Effector memory CD4-positive, alpha-beta T cell (primary cell): ENCODE measurements around the gene DHX8.

ENCODE experiments used
- DNase-seq, 3 donors: peaks; one replicate each; pipeline ENCODE4 v3.0.0-alpha.2; 2020
- H3K27ac ChIP-seq: 2 replicates; pipeline ENCODE4 v1.7.0; 2013; ENCODE audit warnings: mild to moderate bottlenecking, low read length, moderate library complexity; ENCODE audit not compliant: insufficient read depth, poor library complexity, severe bottlenecking
- H3K27me3 ChIP-seq: replicated peaks from 2 replicates; pipeline ENCODE4 v1.7.0; 2013; ENCODE audit warnings: mild to moderate bottlenecking, low read length; ENCODE audit not compliant: insufficient read depth, control insufficient read depth, poor library complexity, severe bottlenecking
- H3K36me3 ChIP-seq: 2 replicates; pipeline ENCODE4 v1.7.0; 2013; ENCODE audit warnings: mild to moderate bottlenecking, low read length, moderate library complexity; ENCODE audit not compliant: control insufficient read depth, insufficient read depth
- H3K4me1 ChIP-seq: 2 replicates; pipeline ENCODE4 v1.7.0; 2013; ENCODE audit warnings: low read length, mild to moderate bottlenecking; ENCODE audit not compliant: control insufficient read depth, insufficient read depth, poor library complexity, severe bottlenecking
- H3K4me3 ChIP-seq: 2 replicates; pipeline ENCODE4 v1.7.0; 2013; ENCODE audit warnings: low read length, low read depth, mild to moderate bottlenecking; ENCODE audit not compliant: insufficient read depth, poor library complexity, severe bottlenecking
- H3K9me3 ChIP-seq: 2 replicates; pipeline ENCODE4 v1.7.0; 2013; ENCODE audit warnings: mild to moderate bottlenecking, low read length, moderate library complexity; ENCODE audit not compliant: control insufficient read depth

DHX8 gene

DNA sequence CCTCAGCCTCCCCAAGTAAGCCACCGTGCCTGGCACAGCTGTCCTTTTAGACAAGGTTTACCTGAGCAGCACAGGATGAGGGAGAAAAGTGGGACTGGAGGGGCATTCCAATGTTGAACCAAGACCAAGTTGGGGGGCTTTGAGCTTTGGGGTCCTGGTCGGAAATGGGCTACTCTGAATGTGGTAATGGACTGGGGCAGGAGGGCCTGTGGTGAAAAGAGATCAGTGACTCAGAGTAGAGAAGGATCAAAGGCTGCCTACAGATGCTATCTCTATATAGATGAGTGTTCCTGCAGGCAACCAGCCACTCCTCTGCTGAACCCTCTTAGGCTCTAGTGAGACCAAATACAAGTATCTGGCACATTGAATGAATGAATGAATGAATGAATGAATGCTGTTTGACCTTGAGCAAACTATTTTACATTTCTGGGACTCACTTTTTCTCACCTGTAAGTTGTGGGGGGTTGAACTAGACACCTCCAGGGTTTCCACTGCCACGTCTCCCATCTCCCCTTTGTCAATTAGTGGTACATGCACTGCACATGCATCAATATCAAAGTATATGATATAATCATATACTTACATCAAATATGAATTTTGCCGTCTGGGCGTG is 88.7 kb downstream of the DHX8 start:
- no peaks in the 10 kb centered on the region for H3K4me1 ChIP-seq
- H3K4me3 ChIP-seq = no peak overlapping the region

DNA sequence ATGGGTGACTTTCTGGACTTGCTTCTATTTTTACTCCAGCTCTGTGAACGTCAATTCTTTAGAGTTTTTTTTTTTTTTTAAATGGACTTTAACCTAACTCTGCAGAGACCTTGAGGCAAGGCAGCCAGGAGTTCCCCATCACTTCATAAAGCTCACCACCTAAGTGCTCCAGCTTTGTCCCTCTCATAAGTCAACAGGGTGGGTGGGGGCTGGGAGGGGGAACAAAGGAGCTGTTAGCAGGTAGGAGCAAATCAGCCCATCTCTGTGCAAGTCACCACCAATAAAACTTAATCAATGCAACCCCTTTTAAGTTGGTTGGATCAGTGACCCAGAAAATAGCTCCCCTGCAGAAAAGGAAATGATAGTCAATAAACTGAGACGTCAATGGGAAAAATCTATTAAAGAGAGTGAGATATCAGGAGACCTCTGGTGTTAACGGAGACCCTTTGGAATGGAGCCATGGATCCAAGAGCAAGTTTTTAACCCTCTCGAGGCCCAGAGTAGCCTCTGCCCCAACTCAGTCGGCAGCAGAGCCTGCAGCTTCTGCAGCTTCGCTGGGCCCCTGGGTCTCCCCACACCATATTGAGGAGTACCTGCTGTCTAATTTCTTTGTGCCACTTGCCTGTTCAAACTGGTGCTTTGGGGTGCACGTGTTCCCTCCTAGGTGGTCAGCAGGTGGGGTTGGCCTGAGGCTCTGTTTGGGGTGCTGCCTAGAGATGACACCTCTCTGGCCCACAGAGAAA is 90.0 kb downstream of the DHX8 start:
- Histone ChIP-seq H3K4me3 (no peak overlapping the region), H3K9me3 (no peaks in the 10 kb centered on the region), H3K4me1 (peaks cover 4% of the 10 kb centered on the region), H3K36me3 (no peaks in the 10 kb centered on the region), H3K27me3 (no peaks in the 10 kb centered on the region), H3K27ac (no peak overlapping the region)
- no peak for DNase-seq

More for the DNA sequence above, 88.7 kb downstream of the DHX8 start:
- DNase-seq = no peak
- Histone ChIP-seq H3K9me3 (no peaks in the 10 kb centered on the region), H3K27ac (no peak overlapping the region), H3K36me3 (no peaks in the 10 kb centered on the region), H3K27me3 (no peaks in the 10 kb centered on the region)

DNA sequence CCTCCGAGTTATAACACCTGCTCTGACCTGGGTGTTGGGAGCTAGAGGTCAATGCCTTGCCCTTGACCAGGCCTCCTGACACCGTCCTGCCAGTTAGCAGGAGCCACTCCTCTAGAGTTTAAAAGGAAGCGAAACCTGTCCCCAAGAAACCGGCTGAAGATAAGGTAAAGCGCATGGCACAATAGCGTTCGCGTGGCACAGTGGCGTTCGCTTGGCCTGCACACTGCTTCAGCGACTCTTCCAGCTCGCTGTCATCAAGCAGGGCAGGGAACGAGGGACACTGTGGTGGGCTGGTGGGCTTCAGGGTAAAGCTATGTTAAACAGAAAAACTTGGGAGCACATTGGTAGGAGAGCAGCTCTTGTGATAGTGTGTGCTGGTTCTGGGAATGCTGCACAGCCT is 90.6 kb downstream of the DHX8 start:
- no peaks in the 10 kb centered on the region for H3K36me3 ChIP-seq
- H3K4me3 ChIP-seq = no peak overlapping the region
- DNase-seq = no peak
- no peak overlapping the region for H3K27ac ChIP-seq
- H3K4me1 ChIP-seq = peaks cover 10% of the 10 kb centered on the region
- H3K9me3 ChIP-seq = no peaks in the 10 kb centered on the region
- H3K27me3 ChIP-seq = no peaks in the 10 kb centered on the region

DNA sequence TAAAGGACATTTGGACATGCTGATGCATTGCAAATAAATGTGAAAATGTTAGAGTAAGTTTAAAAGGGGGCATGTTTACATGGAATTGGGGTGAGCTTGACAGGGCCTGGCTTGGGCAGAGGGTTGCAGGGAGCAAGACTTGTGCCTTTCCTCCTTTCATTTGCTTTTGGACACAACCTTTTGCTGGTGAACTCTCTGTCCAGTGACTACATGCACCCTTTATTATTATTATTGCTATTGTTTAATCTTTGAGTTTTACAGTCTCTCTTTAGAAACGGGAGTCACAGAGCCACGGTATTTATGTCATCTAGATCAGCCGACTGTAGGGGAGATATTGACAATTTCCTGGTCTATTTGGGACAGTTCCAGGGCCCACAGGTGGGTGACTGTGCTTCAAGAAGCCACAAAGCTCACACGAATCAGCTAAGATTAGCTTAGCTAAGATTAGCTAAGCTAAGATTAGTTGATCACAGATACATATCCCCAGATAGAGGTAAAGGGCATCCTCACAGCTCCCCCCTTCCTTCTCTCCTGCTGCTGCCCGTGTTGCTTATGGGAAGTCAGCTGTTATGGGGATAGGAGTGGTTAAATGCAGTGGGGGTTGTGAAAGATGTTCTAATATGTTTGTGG is 91.2 kb downstream of the DHX8 start:
- Histone ChIP-seq H3K36me3 (no peaks in the 10 kb centered on the region), H3K27ac (no peak overlapping the region), H3K4me1 (peaks cover 10% of the 10 kb centered on the region), H3K27me3 (no peaks in the 10 kb centered on the region), H3K9me3 (no peaks in the 10 kb centered on the region), H3K4me3 (no peak overlapping the region)
- no peak for DNase-seq
